Activated T-cell treated with anti-CD3 and anti-CD28 coated beads for 1 hour (primary cell): ENCODE results near the gene CASKIN1.

Experiments
- DNase-seq: peaks from one replicate; pipeline ENCODE4 v3.0.0-alpha.2; 2020; ENCODE audit warnings: low read depth

The CASKIN1 gene

DNA sequence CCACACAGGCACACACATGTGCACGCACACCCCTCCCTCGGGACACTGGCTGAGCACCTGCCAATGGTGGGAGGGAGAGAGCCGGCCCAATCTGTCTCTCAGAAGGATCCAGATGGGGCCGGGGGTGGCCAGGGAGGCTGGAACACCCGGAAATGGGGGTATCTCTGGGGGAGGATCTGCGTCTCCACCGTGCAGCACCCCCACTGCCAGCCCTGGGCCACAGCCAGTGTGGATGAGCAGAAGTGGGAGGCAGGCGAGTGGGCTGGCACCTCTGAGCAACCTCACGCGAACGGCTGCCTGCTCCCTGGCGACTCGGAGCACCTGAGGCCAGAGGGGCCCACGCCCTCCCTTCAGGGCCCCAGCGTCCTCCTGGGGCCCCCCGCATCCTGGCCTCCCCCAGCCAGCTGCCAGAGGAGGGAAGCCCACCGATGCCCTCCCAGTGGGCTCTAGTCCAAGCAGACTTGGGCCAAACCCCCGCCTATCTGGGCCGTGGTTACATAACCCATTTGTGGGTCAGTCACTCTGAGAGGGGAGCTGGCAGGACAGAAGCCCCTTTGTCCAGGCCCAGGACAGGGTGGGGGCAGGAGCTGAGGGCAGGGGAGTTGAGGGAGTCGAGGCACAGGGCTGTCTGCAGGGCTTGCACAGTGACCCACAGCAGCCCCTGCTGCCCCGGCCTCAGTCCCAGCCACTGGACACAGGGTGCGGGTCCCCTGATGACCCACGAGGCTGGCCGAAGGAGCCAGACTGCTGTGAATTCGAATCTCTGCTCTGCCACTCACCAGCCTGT, 5.6 kb downstream of the CASKIN1 start:
- no peak for DNase-seq

DNA sequence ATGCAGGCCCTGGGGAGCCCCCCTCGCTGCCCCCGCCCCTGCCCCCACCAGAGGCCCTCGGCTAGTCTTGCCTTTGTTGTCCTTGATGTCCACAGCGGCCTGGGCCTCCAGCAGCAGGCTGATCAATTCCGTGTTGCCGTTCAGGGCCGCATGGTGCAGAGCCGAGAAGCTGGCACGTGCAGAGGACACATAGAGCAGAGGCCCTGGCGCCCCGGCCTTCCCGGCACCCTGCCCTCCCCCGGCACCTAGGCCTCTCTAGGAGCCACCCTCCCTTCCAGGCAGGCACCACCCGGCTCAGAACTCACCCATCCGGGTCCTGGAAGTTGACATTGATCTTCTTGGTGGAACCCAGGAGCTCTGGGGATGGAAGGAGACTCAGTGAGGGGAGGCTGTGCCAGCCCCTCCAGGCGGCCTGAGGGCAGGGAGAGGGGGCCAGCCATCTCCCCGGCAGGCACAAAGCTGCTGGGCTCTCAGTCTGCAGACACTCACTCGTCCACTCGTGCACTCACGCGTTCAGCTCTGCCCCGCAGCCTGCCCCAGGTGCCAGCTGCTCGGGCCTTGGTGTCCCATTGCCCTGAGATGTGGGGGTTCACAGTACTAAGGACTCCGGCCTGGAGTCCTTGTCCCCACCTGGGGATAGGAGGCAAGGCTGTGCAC, 6.3 kb downstream of the CASKIN1 start:
- no peak for DNase-seq

DNA sequence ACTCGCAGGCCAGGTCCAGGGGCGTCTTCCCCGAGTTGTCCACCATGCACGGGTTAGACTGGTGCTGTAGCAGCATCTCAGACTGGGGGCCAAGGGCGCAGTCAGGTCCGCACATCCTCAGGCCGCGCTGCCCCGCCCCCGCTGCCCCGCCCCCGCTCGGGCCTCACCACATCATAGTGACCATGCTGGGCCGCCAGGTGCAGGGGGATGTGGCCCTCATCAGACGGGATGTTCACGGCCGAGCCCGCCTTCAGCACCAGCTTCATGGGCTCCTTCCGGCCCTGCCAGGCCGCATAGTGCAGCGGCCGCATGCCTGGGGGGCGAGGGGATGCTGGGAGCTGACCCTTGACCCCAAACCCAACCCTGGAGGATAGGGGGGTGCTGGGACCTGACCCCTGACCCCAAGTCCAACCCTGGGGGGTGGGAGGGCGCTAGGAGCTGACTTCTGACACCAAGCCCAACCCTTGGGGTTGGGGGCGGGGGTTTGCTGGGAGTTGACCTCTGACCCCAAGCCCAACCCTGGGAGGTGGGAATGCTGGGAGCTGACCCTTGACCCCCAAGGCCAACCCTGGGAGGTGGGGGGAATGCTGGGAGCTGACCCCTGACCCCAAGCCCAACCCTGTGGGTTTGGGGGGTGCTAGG, 7.0 kb downstream of the CASKIN1 start:
- DNase-seq: no peak

DNA sequence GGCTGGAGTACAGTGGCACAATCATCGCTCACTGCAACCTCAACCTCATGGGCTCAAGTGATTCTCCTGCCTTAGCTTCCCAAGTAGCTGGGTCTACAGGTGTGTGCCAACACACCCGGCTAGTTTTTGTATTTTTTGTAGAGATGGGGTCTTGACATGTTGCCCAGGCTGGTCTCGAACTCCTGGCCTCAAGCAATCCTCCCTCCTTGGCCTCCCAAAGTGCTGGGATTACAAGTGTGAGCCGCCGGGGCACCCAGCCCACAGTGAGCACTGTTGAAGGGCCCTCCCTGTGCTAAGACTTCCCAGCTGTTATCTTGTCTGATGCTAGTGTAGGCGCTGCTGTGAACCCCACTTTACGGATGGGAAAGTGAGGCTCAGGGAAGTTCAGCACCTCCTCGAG, 8.0 kb downstream of the CASKIN1 start:
- no peak for DNase-seq

DNA sequence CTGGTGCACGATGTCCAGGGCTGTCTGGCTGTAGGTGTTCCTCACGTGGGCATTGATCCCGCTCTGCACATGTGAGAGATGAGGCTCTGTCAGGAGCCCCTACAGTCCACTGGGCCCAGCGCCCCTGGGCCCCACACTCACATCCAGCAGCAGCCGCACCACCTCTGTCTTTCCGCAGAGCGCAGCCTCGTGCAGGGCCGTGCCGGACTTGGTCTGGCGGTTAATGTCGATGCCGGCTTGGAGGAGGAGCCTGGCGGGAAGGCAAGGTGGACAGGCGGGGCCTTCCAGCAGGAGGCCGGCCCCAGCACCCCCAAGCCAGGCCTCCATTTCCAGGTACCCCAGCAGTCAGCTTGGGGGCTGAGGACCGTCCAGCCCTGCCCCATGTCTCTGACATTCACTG, 9.2 kb downstream of the CASKIN1 start:
- DNase-seq: no peak

DNA sequence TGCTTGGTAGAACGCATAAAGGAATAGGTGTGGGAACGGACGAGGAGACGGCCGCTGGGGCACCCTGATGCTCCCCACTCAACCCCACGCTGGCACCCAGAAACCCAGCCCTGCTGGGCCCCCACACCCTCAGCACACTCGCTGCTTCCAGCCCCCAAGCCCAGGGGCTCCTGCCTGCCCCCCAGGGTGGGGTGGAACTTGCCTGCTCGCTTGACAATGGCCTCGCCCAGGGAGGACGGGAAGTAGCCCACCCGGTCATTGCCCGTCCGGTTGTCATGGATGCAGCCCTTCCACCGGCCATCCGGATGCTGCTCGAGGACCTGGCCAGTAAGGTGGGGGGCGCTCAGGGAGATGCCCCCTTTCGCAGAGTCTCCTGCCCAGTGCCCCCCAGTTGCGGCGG, 9.9 kb downstream of the CASKIN1 start:
- no peak for DNase-seq

DNA sequence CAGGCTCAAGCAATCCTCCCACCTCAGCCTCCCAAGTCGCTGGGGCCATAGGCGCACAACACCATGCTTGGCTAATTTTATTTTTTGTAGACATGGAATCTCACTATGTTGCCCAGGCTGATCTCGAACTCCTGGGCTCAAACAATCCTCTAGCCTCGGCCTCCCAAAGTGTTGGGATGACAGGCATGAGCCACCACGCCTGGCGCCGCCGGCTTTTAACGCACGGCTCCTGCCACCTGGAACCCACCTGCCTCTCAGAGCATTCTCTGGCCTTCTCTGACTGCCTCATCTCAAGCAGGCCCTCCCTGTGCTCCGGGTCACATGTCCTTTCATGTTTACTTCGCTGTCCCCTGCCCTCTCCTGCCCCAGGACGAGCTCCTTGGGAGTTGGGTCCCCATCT, 10.3 kb downstream of the CASKIN1 start:
- no peak for DNase-seq

DNA sequence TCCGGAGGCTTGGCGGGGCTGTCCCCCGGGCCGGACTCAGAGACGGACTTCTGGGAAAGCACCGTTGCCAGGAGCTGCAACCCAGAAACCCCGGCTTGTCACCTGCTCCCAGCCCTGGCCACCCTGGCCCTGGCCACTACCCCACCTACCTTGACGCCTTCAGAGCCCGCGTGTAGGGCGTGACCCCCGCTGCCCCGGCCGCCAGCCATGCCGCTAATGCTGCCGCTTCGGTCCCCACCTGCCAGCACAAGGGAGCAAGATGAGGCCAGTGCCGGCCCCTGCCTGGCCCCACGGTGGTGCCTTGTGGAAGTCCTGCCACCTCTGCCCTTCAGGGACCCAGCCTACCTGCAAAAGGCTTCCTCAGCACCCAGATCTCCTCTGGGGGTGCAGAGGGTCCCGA, 11.4 kb downstream of the CASKIN1 start:
- no peak for DNase-seq

DNA sequence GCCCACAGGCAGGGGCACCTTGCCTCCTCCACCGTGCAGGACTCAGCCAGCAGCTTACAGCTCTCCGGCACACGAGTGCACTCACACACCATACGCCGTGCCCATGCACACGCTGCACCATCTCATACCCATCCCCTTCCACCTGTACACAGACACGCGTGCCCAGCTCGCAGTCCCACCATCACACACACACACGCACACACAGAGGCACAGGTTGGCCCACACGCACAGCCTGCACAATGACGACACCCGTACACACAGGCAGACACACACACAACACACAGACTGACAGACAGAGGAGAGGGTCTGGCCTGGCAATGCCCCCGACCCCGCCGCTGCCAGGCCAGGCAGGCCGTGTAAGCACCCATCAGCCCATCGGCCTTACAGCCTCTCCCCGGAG, 12.1 kb downstream of the CASKIN1 start:
- DNase-seq: no peak

DNA sequence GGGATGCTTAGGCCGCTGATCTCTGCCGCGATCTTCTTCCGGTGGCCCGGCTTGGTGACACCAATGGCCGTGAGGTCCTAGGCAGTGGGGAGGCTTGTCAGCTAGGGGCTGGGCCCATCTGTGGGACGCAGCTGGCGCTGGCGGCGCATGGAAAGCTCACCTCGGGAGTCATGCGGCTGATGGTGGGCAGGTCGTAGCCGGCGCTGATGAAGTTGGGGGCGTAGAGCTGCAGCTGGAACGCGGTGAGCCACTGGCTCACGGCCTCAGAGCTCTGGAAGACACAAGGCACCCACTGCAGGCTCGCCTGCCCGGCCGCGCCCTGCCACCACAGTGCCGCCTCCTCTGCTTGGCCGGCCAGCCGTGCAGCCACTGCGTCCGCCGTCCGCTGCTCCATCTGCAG, 12.7 kb downstream of the CASKIN1 start:
- DNase-seq: no peak

DNA sequence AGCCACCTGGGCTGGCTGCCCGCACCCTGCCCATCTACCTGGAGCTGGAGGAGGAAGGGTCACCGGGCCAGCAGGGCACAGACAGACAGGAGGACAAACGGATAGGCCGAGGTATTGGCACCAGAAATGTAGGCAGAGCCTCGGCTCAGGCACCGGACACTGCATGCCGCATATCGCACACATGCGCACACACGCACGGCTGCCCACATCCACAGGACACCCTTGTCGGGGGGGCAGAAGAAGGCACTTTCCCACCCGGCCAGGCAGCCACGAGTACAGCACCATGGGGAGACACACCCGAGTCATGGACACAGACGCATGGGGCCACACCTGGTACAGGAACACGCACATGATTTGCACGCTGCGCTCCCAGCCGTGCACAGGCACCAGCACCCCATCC, 14.5 kb downstream of the CASKIN1 start:
- no peak for DNase-seq

DNA sequence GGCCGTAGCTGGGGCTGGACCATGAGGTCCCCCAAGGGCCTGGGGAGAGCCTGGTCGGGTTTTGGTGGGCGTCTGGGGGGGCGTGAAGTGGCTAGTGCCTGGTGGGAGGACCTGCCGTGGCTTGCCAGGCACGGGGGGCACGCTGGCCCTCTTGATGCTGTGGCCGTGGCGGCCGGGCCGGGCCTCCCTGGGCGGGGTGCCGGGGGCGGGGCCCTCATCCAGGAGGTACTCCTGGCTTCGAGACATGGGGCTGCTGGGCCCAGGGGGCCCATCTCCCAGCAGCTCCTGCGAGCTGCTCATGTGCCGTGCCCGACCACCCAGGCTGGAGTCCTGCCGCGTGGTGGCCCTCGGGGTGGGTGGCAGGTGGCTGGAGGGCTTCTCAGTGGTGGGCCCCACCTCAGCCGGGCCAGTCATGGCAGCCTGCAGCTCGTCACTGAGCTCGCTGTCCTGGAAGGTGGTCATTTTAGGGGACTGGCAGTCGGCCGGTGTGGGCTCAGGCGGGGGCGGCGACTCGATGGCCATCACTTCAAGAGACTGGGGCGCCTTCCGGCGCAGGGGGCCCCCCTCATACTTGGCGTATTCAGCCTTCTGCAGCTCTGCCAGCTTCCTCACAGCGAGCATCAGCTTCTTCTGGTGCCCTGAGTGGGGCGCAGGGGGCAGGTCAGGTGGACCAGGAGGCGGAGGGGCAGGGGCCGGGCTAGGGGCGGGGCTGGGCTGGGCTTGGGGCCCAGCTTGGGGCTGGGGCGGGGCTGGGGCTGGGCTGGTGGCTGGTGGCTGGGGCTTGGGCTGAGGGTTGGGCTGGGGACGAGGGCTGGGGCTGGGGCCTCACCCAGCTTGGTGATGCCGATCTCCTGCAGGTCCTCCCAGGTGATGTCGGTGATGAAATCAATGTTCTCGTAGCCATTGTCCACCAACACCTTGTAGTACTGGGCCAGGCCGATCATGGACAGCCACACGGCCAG, 15.2 kb downstream of the CASKIN1 start:
- no peak for DNase-seq

DNA sequence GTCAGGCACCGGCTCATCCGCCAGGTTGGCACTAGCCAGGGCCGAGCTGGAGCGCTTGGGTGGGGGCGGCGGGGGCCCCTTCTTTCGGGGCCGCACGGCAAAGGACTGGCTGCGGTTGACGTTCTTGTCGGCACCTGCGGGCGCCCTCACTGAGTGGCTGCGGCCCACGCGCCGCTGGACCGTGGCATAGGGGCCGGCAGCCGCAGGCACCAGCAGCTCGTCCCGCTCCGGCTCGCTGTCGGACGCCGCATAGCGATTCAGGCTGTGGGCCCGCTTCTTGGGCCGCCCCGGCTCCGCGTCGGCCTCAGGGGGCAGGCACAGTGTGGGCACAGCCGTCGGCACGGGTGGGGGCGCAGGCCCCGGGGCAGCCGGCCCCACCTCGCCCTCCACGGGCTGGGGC, 15.9 kb downstream of the CASKIN1 start:
- no peak for DNase-seq

DNA sequence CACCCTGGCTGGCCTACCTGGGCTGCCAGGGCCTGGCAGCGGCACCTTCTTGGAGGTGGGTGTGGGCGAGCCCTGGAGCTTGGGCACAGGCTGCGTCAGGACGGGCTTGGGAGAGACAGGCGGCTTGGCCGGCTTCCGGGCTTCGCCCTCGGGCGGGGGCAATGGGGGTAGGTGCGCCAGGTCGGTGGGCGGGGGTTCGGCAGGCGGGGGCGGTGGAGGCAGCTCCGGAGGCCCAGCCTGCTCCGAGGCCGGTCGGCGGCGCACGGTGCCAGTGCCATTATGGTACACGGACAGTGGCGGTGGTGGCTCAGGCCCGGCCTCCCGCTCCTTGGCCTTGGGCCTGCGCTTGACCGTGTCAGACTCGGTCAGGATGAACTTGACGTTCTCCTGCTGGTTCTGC, 16.8 kb downstream of the CASKIN1 start:
- DNase-seq: no peak

DNA sequence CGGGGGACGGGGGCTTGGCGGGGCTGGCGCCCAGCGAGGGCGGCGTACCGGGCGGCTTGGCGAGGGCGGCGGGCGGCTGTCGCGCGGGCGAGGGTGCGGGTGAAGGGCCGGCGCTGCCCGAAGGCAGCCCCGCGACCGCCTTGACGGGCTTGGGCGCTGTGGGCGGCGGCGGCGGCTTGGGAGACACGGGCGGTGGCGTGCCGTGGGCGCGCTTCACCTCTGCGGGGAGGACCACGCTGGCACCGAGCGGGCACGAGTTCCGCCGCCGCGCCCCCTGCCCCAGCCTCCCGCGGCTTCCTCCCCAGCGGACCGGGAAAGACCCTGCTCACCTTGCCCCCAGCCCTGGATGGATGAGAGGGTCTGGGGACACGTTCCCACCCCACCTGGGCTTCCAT, 17.3 kb downstream of the CASKIN1 start:
- no peak for DNase-seq

DNA sequence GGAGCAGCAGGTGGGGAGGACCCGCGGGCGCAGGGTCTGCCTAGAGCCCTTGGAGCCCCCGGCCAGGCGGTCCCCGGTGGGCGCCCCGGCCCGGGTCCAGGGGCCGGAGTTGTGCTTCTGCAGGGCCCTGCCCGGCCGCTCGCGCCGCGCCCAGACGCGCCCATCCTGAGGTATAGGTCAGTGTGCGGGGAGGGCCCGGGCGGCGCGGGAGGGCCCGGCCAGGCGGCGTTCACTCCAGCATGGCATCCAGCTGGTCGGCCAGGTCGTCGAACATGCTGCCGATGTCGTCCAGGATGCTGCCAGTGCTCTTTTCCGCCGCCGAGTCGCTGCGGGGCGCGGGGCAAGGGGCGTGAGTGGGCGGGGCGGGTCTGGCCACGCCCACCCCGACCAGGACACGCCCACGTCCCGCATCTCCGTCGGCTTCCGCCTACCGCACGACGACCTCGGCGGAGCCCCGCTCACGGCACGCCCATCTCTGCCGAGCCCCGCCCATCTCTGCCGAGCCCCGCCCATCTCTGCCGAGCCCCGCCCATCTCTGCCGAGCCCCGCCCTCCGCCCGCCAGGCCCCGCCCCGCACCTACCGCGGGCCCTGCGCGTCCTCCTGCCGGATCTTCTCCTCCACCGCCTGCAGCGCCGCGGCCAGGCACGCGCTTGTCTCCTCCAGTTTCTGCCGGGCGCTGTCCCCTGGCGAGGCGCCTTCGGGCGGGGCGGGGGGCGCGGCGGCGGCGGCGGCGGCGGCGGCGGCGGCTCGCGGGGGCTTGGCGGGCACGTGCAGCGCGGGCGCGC, 17.9 kb downstream of the CASKIN1 start:
- no peak for DNase-seq

DNA sequence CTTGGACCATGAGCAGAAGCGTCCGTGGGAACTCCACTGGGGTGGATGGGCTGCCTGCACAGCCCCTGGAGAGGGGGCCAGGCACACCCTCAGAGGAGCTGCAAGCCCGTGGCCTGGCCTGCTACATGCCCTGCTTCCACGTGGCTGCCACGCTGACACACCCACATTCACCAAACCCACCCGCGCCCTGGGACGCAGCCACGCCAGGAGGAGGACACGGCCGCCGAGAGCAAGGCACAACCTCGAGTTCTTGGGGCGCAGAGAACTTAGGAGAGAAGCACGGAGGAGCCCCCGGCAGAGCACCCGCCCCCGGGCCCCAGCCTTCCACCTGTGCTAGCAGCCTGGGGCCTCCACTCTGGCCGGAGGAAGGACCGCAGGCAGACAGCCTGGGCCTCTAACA, 18.8 kb downstream of the CASKIN1 start:
- DNase-seq: no peak

DNA sequence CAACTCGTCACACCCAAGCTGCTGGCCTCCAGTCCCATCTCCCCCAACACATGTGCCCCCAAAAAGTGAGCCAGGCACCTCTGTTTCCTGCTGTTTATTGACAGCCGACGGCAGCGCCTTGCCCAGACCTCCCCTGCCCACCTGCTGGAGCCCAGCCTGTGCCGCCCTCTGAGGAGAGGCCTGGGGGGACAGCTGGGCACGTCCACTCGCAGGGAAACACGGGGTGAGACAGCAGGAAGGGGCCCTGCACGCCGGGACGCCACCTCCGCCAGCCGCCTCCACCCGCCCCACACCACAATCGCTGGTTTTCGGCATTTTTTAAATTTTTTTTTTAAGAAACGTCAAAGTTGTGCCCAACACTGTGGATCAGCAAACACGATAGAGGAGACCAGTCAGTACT, 19.3 kb downstream of the CASKIN1 start:
- DNase-seq: no peak

DNA sequence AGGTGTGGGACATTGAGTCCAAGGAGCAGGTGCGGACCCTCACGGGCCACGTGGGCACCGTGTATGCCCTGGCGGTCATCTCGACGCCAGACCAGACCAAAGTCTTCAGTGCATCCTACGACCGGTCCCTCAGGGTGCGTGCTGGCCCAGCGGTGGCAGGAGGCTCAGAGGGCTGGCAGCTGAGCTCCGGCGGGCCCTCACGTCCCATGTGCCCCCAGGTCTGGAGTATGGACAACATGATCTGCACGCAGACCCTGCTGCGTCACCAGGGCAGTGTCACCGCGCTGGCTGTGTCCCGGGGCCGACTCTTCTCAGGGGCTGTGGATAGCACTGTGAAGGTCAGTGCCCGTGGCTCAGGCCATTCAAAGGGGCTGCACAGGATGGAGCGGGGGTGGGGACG, 20.4 kb downstream of the CASKIN1 start:
- no peak for DNase-seq

DNA sequence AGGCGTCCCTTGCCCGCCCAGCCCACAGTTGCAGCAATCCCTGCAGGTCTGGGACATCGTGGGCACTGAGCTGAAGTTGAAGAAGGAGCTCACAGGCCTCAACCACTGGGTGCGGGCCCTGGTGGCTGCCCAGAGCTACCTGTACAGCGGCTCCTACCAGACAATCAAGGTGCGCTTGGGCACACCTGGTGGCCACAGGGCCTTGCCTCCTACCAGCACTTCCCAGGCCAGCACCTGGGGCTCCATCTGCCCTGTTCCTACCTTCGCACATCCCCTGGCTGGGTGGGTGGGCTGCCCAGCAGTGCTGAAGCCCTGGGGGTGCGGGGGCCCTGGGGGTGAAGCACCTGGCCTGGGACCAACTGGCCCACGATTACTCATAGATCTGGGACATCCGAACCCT, 21.0 kb downstream of the CASKIN1 start:
- no peak for DNase-seq

DNA sequence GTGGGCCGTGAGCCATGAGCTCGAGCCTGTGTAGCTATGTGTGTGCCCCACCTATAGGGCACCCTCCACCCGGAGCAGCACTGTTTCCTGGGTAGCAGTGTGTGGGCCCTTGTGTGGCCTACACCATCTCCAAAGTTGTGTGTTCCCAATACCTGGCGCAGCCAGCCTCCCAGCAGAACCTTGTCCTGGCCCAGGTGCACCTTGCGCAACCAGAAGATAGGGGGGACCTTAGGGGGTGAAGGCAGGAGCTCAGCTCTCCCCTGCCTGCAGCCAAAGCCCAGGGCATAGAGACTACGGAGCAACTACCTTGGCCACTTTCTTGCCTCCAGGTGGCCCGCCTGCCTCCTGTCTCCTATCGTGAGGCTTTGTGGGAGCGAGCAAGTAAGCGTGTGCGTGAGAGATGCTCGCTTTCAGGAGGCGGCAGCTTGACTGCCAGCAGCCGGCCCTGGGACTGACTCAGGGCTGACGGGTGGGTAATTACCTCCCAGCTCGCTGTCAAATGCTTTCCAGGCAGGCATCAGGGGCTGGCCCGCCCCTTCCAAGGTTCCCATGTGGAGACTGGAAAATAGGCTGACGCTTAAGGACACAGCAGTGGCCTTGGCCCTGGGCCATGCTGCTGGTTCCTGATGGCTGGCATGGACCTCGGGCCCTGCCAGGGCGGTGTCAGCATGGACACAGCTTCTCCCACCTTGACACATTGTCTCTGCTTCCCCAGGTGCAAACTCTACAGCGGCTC, 21.8 kb downstream of the CASKIN1 start:
- DNase-seq: no peak
